ENCODE results near the gene TATDN3.

The TATDN3 gene

DNA sequence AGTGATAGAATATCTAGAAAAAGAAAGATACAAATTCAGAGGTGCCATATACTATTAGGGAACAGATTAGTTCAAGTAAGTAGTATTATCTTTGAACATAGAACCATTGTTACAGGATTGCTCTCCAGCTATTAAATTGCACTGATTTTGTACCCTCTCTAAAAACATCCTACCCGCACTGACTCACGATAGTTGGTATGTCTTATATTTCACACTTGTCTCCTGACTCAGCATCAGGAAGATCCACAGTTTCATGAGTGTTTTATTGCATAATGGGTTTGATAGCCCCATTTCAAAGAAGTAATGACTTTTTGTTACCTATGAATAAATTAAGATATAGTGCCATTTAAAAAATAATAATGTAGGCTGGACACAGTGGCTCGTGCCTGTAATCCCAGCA, 6.0 kb downstream of the TATDN3 start:
- WGBS (ENCODE audit: insufficient coverage, insufficient read length), result no CpG with 5 or more reads among the region's 3 CpGs

DNA sequence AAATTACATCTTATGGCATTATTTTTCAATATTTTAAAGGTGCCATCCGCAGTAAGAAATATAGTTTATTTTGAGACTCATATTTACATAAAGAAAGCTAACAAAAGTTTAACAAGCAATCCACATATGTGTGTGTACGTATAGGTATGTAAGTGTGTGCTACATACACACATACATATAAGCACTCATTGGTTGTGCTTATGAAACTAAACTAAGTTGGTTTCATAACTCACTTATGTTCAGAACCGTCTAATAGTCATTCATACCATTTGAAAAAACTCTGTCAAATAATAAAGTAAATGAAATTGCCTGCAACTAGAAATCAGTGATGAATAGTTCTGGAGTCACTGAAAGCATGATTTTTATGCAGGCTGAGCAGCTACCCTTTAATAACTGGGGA, 14.1 kb downstream of the TATDN3 start:
- Histone ChIP-seq H3K36me3 (ENCODE audit: control insufficient read depth, insufficient read depth, low read length) (no peaks in the 10 kb centered on the region), H3K27ac (ENCODE audit: low read length) (no peak overlapping the region), H3K27me3 (ENCODE audit: control insufficient read depth, insufficient read depth, low read length) (no peaks in the 10 kb centered on the region), H3K4me1 (ENCODE audit: control insufficient read depth, insufficient read depth, low read length) (no peaks in the 10 kb centered on the region), H3K4me3 (ENCODE audit: low read length) (no peak overlapping the region), H3K9me3 (ENCODE audit: control insufficient read depth, insufficient read depth, low read length) (no peaks in the 10 kb centered on the region)
- WGBS (ENCODE audit: insufficient coverage, insufficient read length), result no CpG with 5 or more reads among the region's 3 CpGs
- DNase-seq (ENCODE audit: low read depth, low spot score), result no peak

More for the DNA sequence above, 6.0 kb downstream of the TATDN3 start:
- no peaks in the 10 kb centered on the region for H3K27me3 ChIP-seq (ENCODE audit: control insufficient read depth, insufficient read depth, low read length)
- no peaks in the 10 kb centered on the region; the same call in 1 of the 2 replicates for H3K36me3 ChIP-seq (ENCODE audit: control insufficient read depth, insufficient read depth, low read length)
- H3K4me3 ChIP-seq (ENCODE audit: low read length), result no peak overlapping the region
- DNase-seq (ENCODE audit: low read depth, low spot score), result no peak
- no peaks in the 10 kb centered on the region for H3K9me3 ChIP-seq (ENCODE audit: control insufficient read depth, insufficient read depth, low read length)
- H3K4me1 ChIP-seq (ENCODE audit: control insufficient read depth, insufficient read depth, low read length), result no peaks in the 10 kb centered on the region
- no peak overlapping the region for H3K27ac ChIP-seq (ENCODE audit: low read length)

DNA sequence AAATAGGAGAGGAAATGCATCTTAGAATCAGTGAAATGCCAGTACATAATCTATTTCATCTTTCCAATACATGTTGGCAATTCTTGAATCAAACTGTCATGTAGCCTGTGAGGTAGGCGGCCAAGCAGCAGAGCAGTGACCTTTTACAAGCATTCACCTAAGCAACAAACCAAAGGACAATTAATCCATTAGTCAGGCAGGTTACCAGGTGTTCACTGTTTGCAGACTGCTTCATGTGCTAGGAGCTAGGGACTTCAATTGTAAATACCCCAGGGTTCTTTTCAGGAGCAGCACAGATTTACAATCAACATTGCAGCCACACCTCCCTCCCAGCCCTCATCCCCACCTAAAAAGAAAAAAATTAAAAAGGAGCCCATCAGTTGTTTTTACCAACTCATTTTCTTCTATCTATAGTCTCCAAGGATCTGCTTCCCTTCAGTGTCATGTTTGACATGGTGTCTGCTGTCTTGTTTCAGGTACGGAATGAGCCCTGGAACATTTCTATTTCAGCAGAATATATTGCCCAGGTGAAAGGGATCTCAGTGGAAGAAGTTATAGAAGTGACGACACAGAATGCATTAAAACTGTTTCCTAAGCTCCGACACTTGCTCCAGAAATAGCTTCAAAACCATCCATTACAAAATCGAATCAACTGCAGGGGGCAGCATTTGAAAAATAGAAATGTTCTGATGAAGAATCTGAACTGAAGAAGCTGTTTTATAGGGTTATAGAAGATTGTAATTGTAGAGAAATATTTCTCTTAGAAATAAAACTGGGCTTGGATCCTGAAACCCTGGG, 23.0 kb downstream of the TATDN3 start:
- WGBS (ENCODE audit: insufficient coverage, insufficient read length), result no CpG with 5 or more reads among the region's 5 CpGs

DNA sequence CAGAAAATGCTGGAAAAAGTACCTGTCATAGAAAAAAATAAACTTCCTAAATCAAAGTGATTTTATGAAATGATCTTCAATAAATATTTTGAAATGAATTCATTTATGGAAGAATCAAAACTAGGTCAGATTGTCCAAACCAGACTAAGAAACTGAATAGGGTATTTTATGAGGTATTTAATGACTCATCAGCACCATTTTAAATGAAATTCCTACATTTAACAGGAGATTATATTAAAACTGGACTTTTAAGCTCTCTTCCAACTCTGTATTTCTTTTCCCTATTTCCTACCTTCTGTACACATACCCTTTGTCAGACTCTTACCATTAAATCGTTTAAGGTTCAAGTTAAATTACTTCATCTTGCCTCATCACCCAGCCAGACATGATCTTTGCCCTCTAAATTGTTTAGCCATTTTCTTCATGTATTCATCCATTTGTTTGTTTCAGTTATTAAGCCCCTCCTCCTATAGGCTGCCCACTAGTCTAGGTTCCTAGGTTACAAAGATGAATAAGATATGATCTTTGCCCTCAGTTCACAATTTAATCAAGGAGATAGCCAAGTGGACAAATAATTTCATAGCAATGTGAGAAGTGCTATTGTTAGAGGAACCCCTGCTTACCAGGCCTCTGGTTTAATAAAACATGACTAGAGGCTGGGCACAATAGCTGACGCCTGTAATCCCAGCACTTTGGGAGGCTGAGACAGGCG, 25.0 kb downstream of the TATDN3 start:
- WGBS (ENCODE audit: insufficient coverage, insufficient read length), result no CpG with 5 or more reads among the region's 3 CpGs
- Histone ChIP-seq H3K36me3 (ENCODE audit: control insufficient read depth, insufficient read depth, low read length) (no peaks in the 10 kb centered on the region; the same call in 1 of the 2 replicates), H3K27me3 (ENCODE audit: control insufficient read depth, insufficient read depth, low read length) (no peaks in the 10 kb centered on the region), H3K9me3 (ENCODE audit: control insufficient read depth, insufficient read depth, low read length) (no peaks in the 10 kb centered on the region), H3K27ac (ENCODE audit: low read length) (no peak overlapping the region), H3K4me1 (ENCODE audit: control insufficient read depth, insufficient read depth, low read length) (no peaks in the 10 kb centered on the region), H3K4me3 (ENCODE audit: low read length) (no peak overlapping the region)
- DNase-seq (ENCODE audit: low read depth, low spot score), result no peak

More for the DNA sequence above, 23.0 kb downstream of the TATDN3 start:
- H3K4me3 ChIP-seq (ENCODE audit: low read length), result no peak overlapping the region
- DNase-seq (ENCODE audit: low read depth, low spot score), result no peak
- H3K27me3 ChIP-seq (ENCODE audit: control insufficient read depth, insufficient read depth, low read length), result no peaks in the 10 kb centered on the region
- no peaks in the 10 kb centered on the region; the same call in 1 of the 2 replicates for H3K36me3 ChIP-seq (ENCODE audit: control insufficient read depth, insufficient read depth, low read length)
- no peaks in the 10 kb centered on the region for H3K9me3 ChIP-seq (ENCODE audit: control insufficient read depth, insufficient read depth, low read length)
- no peaks in the 10 kb centered on the region for H3K4me1 ChIP-seq (ENCODE audit: control insufficient read depth, insufficient read depth, low read length)
- no peak overlapping the region for H3K27ac ChIP-seq (ENCODE audit: low read length)

DNA sequence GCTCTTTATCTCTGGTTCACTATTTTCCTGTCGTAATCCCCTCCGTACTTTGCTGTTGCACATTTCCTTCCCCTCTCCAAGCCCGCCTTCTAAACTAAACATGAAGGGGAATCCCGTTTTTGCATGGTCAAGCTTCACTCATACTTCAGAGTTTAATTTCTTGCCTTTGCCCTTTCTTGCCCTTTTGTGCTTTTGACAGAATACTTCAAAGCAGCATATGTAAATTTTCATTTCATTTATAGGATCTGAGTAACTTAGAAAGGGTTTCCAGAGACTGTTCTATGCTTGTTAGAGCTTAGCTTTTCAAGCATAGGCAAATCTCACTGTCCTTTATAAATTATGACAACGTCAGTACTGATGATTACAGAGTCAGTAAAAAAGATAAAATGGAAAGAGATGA, 28.0 kb downstream of the TATDN3 start:
- no peak for DNase-seq (ENCODE audit: low read depth, low spot score)
- no CpG with 5 or more reads among the region's 5 CpGs for WGBS (ENCODE audit: insufficient coverage, insufficient read length)
- no peaks in the 10 kb centered on the region for H3K27me3 ChIP-seq (ENCODE audit: control insufficient read depth, insufficient read depth, low read length)
- H3K4me3 ChIP-seq (ENCODE audit: low read length), result no peak overlapping the region
- no peaks in the 10 kb centered on the region for H3K4me1 ChIP-seq (ENCODE audit: control insufficient read depth, insufficient read depth, low read length)
- H3K27ac ChIP-seq (ENCODE audit: low read length), result no peak overlapping the region
- no peaks in the 10 kb centered on the region for H3K9me3 ChIP-seq (ENCODE audit: control insufficient read depth, insufficient read depth, low read length)
- H3K36me3 ChIP-seq (ENCODE audit: control insufficient read depth, insufficient read depth, low read length), result no peaks in the 10 kb centered on the region; the same call in 1 of the 2 replicates

DNA sequence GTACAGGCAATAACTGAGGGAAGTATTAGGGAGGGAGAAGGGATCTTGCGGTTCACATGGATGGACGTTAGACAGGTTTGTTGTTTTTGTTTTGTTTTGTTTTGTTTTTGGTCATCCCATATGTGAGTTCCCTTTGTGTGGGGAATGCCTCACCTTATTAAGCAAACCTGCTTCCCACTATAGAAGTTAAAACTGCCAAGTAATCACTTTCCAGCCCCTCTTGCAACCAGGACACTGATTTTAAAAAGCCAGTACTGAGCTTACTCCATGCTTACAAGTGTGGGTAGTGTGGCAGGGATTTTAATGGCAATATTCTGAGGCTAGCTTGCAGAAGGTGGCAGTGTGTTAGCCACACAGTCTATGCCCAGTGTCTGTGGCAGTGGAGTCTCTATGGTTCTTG, 29.3 kb downstream of the TATDN3 start:
- DNase-seq (ENCODE audit: low read depth, low spot score), result no peak
- H3K27ac ChIP-seq (ENCODE audit: low read length), result no peak overlapping the region
- no peaks in the 10 kb centered on the region; the same call in 1 of the 2 replicates for H3K9me3 ChIP-seq (ENCODE audit: control insufficient read depth, insufficient read depth, low read length)
- H3K36me3 ChIP-seq (ENCODE audit: control insufficient read depth, insufficient read depth, low read length), result no peaks in the 10 kb centered on the region
- H3K4me3 ChIP-seq (ENCODE audit: low read length), result no peak overlapping the region
- no CpG with 5 or more reads among the region's 2 CpGs for WGBS (ENCODE audit: insufficient coverage, insufficient read length)
- H3K27me3 ChIP-seq (ENCODE audit: control insufficient read depth, insufficient read depth, low read length), result no peaks in the 10 kb centered on the region
- H3K4me1 ChIP-seq (ENCODE audit: control insufficient read depth, insufficient read depth, low read length), result no peaks in the 10 kb centered on the region

DNA sequence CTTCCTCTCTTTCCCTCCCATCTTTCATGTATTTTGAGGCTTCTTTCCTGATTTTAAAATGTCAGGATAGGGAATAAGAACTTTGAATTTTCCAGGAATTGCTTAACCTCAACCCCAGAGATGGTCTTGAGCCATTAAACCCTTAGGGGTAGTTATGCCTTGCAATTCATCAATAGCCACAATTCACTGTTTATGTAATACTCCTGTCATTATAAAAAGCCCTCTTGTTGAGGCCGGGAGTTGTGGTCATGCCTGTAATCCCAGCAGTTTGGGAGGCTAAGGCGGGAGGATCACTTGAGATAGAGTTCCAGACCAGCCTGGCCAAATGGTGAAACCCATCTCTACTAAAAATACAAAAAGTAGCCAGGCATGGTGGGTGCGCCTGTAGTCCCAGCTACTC, 31.3 kb downstream of the TATDN3 start:
- WGBS (ENCODE audit: insufficient coverage, insufficient read length), result no CpG with 5 or more reads among the region's 3 CpGs
- DNase-seq (ENCODE audit: low read depth, low spot score), result no peak

DNA sequence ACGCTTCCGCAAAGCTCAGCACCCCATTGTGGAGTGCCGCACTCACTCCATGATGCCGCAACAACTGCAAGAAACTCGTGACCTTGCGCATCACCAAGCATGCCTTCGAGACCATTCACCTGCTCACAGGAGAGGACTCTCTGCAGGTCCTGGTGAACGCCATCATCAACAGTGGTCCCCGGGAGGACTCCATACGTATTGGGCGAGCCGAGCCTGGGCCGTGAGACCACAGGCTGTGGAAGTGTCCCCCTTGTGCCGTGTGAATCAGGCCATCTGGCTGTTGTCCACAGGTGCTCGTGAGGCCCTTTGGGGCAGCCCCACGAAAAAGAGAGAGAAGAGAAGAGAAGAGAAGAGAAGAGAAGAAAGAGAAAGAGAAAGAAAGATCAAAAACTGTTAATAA, 32.5 kb downstream of the TATDN3 start:
- H3K27ac ChIP-seq (ENCODE audit: low read length), result no peak overlapping the region
- H3K27me3 ChIP-seq (ENCODE audit: control insufficient read depth, insufficient read depth, low read length), result no peaks in the 10 kb centered on the region
- DNase-seq (ENCODE audit: low read depth, low spot score), result no peak
- H3K4me1 ChIP-seq (ENCODE audit: control insufficient read depth, insufficient read depth, low read length), result no peaks in the 10 kb centered on the region
- no CpG with 5 or more reads among the region's 16 CpGs for WGBS (ENCODE audit: insufficient coverage, insufficient read length)
- H3K4me3 ChIP-seq (ENCODE audit: low read length), result no peak overlapping the region
- H3K36me3 ChIP-seq (ENCODE audit: control insufficient read depth, insufficient read depth, low read length), result no peaks in the 10 kb centered on the region
- no peaks in the 10 kb centered on the region; the same call in 1 of the 2 replicates for H3K9me3 ChIP-seq (ENCODE audit: control insufficient read depth, insufficient read depth, low read length)

More for the DNA sequence above, 31.3 kb downstream of the TATDN3 start:
- no peaks in the 10 kb centered on the region for H3K4me1 ChIP-seq (ENCODE audit: control insufficient read depth, insufficient read depth, low read length)
- H3K27me3 ChIP-seq (ENCODE audit: control insufficient read depth, insufficient read depth, low read length), result no peaks in the 10 kb centered on the region
- H3K27ac ChIP-seq (ENCODE audit: low read length), result no peak overlapping the region
- no peak overlapping the region for H3K4me3 ChIP-seq (ENCODE audit: low read length)
- no peaks in the 10 kb centered on the region for H3K36me3 ChIP-seq (ENCODE audit: control insufficient read depth, insufficient read depth, low read length)
- H3K9me3 ChIP-seq (ENCODE audit: control insufficient read depth, insufficient read depth, low read length), result no peaks in the 10 kb centered on the region; the same call in 1 of the 2 replicates

DNA sequence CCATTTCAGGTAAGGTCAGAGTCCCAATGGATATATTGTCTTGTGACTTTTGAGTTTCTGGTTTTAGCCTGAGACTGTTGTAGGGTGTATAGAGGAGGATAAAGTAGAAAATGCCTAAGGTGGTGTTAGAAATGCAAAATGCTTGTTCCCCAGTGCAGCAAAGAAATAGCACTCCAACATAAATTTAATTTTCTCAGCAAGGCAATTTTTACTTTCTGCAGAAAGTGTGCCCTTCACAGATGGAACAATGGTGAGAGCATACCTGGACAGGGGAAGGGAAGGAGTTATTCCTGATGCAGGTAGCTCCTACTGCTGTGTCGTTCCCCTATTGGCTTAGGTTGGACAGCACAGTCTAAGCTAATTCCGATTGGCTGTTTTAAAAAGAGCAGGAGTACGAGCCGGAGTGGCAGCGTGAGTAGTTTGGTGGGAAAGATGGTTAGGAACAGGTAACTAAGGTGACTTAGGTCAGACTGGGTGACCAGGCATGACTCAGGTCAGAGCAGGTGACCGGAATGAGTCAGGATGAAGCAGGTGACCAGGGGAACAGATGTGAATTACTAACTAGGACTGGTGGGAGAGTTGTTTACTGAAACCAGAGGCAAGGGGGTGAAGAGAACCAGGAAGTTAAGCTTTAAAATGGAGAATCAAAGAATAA, 34.2 kb downstream of the TATDN3 start:
- Histone ChIP-seq H3K36me3 (ENCODE audit: control insufficient read depth, insufficient read depth, low read length) (no peaks in the 10 kb centered on the region), H3K4me1 (ENCODE audit: control insufficient read depth, insufficient read depth, low read length) (no peaks in the 10 kb centered on the region), H3K9me3 (ENCODE audit: control insufficient read depth, insufficient read depth, low read length) (no peaks in the 10 kb centered on the region; the same call in 1 of the 2 replicates), H3K27ac (ENCODE audit: low read length) (no peak overlapping the region), H3K27me3 (ENCODE audit: control insufficient read depth, insufficient read depth, low read length) (no peaks in the 10 kb centered on the region), H3K4me3 (ENCODE audit: low read length) (no peak overlapping the region)
- WGBS (ENCODE audit: insufficient coverage, insufficient read length), result no CpG with 5 or more reads among the region's 6 CpGs
- no peak for DNase-seq (ENCODE audit: low read depth, low spot score)

DNA sequence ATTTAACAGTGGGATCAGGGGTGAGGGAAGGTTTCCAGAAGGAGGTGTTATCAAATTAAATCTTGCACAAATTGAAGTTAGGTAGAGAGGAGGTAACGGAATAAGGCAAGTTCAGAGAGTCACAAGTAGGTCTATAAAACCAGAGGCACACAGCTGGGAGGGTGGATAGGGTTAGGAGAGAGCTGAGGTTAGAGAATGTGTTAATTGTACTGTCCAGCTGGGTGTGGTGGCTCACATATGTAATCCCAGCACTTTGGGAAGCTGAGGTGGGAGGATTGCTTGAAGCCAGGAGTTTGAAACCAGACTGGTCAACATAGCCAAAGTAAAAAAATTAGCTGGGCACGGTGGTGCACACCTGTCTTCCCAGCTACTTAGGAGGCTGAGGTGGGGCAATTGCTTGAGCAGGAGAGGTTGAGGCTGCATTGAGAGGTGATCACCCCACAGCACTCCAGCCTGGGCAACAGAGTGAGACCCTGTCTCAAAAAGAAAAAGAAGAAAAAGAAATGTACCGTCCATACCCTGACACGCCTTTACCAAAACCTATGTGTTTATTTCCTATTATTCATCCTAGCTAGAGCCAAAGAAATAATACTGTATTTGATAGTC, 35.6 kb downstream of the TATDN3 start:
- no CpG with 5 or more reads among the region's 4 CpGs for WGBS (ENCODE audit: insufficient coverage, insufficient read length)
- Histone ChIP-seq H3K9me3 (ENCODE audit: control insufficient read depth, insufficient read depth, low read length) (no peaks in the 10 kb centered on the region; the same call in 1 of the 2 replicates), H3K36me3 (ENCODE audit: control insufficient read depth, insufficient read depth, low read length) (no peaks in the 10 kb centered on the region), H3K27ac (ENCODE audit: low read length) (no peak overlapping the region), H3K4me3 (ENCODE audit: low read length) (no peak overlapping the region), H3K4me1 (ENCODE audit: control insufficient read depth, insufficient read depth, low read length) (no peaks in the 10 kb centered on the region), H3K27me3 (ENCODE audit: control insufficient read depth, insufficient read depth, low read length) (no peaks in the 10 kb centered on the region)
- DNase-seq (ENCODE audit: low read depth, low spot score), result no peak
